SU-DHL-6 (cell line): ENCODE results near the gene GRIA3.

Experiments used
- EZH2phosphoT487 ChIP-seq: fragments of 200-600 bp; sonication (generic), shearing (Covaris generic); conservative IDR thresholded peaks from 2 replicates; pipeline ENCODE4 v1.6.1; 2018; ENCODE audit warnings: mild to moderate bottlenecking, antibody characterized with exemption, low read length, moderate library complexity, mixed read lengths
- TF ChIP-seq, protein P1 (sequence below): fragments of 200-600 bp; sonication (generic); IDR thresholded peaks from one replicate; pipeline ENCODE4 v1.5.1; 2017; ENCODE audit warnings: antibody characterized with exemption, mild to moderate bottlenecking, low read length, moderate library complexity; ENCODE audit not compliant: insufficient read depth, poor library complexity, severe bottlenecking

DNA sequence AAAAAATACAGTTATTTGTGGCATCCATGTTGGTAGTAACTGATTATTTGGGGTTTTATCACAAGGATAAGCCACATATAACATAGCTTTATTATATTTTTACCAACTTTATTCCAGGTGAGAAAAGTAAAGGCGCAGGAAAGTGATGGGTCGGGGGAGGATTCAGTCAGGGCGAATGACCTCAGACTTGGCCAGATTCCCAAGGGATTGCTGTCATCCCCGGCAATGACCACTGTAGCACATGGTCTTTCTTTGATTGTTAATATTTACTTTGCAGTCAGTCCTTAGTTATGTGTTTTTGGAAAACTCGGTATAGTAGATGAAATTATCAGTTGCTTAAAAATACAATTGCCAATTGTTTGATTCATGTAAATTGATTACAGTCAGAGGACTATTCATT lies 17.6 kb downstream of the GRIA3 start:
- TF ChIP-seq, protein P1, sequence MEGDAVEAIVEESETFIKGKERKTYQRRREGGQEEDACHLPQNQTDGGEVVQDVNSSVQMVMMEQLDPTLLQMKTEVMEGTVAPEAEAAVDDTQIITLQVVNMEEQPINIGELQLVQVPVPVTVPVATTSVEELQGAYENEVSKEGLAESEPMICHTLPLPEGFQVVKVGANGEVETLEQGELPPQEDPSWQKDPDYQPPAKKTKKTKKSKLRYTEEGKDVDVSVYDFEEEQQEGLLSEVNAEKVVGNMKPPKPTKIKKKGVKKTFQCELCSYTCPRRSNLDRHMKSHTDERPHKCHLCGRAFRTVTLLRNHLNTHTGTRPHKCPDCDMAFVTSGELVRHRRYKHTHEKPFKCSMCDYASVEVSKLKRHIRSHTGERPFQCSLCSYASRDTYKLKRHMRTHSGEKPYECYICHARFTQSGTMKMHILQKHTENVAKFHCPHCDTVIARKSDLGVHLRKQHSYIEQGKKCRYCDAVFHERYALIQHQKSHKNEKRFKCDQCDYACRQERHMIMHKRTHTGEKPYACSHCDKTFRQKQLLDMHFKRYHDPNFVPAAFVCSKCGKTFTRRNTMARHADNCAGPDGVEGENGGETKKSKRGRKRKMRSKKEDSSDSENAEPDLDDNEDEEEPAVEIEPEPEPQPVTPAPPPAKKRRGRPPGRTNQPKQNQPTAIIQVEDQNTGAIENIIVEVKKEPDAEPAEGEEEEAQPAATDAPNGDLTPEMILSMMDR = no peak
- no peak for TF ChIP-seq EZH2phosphoT487
